Left cardiac atrium (tissue), 4 donors: ENCODE results near the gene CNTN5. TPM values are rescaled to one million over a fixed set of nuclear protein-coding genes. Genes with fewer than 3 reads are reported as not detected.

ENCODE experiments used
- ATAC-seq, 2 donors: fragments of 200-7000 bp; cut with Tn5 transposase; one replicate each; pipeline ENCODE4 v1.9.1; 2020; ENCODE audit warnings: mild to moderate bottlenecking in 2 of 2, moderate library complexity in 2 of 2
- DNase-seq: peaks from one replicate; pipeline ENCODE4 v3.0.0-alpha.2; 2020
- intact Hi-C, 2 donors: fragments of 100-400 bp; cut with DNase I; formaldehyde crosslinking; loops; one replicate each; pipeline versions ENCODE4 v1.14.1 to v1.15.1; 2022 to 2023
- total RNA-seq, 2 donors: library from RNA; stranded (reverse); fragmentation: NEBNext Ultra II Directional; extraction: Animal tissue kit (Norgen Biotek cat#: 25700); gene quantifications; one replicate each; pipeline ENCODE4 v1.2.1, GENCODE V29; 2021
- donor health status: DM: no; HTN: yes; CAD: no.
- donor health status: DM: no; HTN: yes; CAD: no; lungs with severe emphysema.
- donor health status: DM: yes; HTN: yes; CAD: no.
- donor health status: Dilated cardiomyopathy.

Gene CNTN5
- total RNA-seq, 2 donors from 2014 or later: 0.34 TPM; not detected in 1

GRCh38 chr11:99154277-99154676, 133.5 kb downstream of the CNTN5 start:
- no peak for ATAC-seq
- intact Hi-C loops: no loop called here
- no peak for DNase-seq

- DNase-seq: no peak
- ATAC-seq: no peak
- intact Hi-C loops: no loop called here
Measured at GRCh38 chr11:99160447-99160846, 139.7 kb downstream of the CNTN5 start.

GRCh38 chr11:99162819-99163218, 142.1 kb downstream of the CNTN5 start:
- ATAC-seq (no peak), DNase-seq (no peak)
- intact Hi-C loops: no loop called here

- intact Hi-C loops: no loop called here
- ATAC-seq (no peak), DNase-seq (no peak)
Measured at GRCh38 chr11:99170591-99170990, 149.8 kb downstream of the CNTN5 start.

GRCh38 chr11:99171330-99171729, 150.6 kb downstream of the CNTN5 start:
- no peak for ATAC-seq
- DNase-seq: no peak
- intact Hi-C loops: no loop called here

- DNase-seq: no peak
- intact Hi-C loops: no loop called here
- ATAC-seq: no peak
Measured at GRCh38 chr11:99176430-99176829, 155.7 kb downstream of the CNTN5 start.

- no peak for DNase-seq
- no peak for ATAC-seq
Measured at GRCh38 chr11:99177446-99177845, 156.7 kb downstream of the CNTN5 start.

GRCh38 chr11:99184146-99184545, 163.4 kb downstream of the CNTN5 start:
- ATAC-seq (no peak), DNase-seq (no peak)
- intact Hi-C loops: no loop called here

More at GRCh38 chr11:99177446-99177845, 156.7 kb downstream of the CNTN5 start:
- intact Hi-C loops: no loop called here

- DNase-seq (no peak), ATAC-seq (no peak)
- intact Hi-C loops: no loop called here
Measured at GRCh38 chr11:99188221-99188620, 167.5 kb downstream of the CNTN5 start.

GRCh38 chr11:99192716-99193115, 172.0 kb downstream of the CNTN5 start:
- DNase-seq: no peak
- no peak for ATAC-seq
- intact Hi-C loops: no loop called here

- intact Hi-C loops: no loop called here
- DNase-seq: no peak
- ATAC-seq: no peak
Measured at GRCh38 chr11:99197477-99197876, 176.7 kb downstream of the CNTN5 start.

GRCh38 chr11:99198215-99198614, 177.5 kb downstream of the CNTN5 start:
- intact Hi-C loops: no loop called here
- DNase-seq: no peak
- ATAC-seq: no peak

GRCh38 chr11:99199341-99199740, 178.6 kb downstream of the CNTN5 start:
- no peak for ATAC-seq
- DNase-seq: no peak
- intact Hi-C loops: no loop called here

GRCh38 chr11:99200720-99201119, 180.0 kb downstream of the CNTN5 start:
- DNase-seq: no peak
- intact Hi-C loops: no loop called here
- ATAC-seq: no peak

- ATAC-seq (no peak), DNase-seq (no peak)
- intact Hi-C loops: no loop called here
Measured at GRCh38 chr11:99208813-99209212, 188.1 kb downstream of the CNTN5 start.

GRCh38 chr11:99229544-99229943, 208.8 kb downstream of the CNTN5 start:
- no peak for ATAC-seq
- intact Hi-C loops: no loop called here

GRCh38 chr11:99234534-99234933, 213.8 kb downstream of the CNTN5 start:
- no peak for ATAC-seq
- intact Hi-C loops: no loop called here

More at GRCh38 chr11:99229544-99229943, 208.8 kb downstream of the CNTN5 start:
- DNase-seq: no peak

GRCh38 chr11:99238401-99238800, 217.7 kb downstream of the CNTN5 start:
- ATAC-seq (no peak), DNase-seq (no peak)
- intact Hi-C loops: no loop called here

More at GRCh38 chr11:99234534-99234933, 213.8 kb downstream of the CNTN5 start:
- no peak for DNase-seq

- no peak for DNase-seq
- ATAC-seq: no peak
- intact Hi-C loops: no loop called here
Measured at GRCh38 chr11:99240192-99241030, 219.7 kb downstream of the CNTN5 start.

GRCh38 chr11:99241066-99241465, 220.3 kb downstream of the CNTN5 start:
- intact Hi-C loops: no loop called here

GRCh38 chr11:99244613-99245012, 223.9 kb downstream of the CNTN5 start:
- intact Hi-C loops: no loop called here
- DNase-seq (no peak), ATAC-seq (no peak)

More at GRCh38 chr11:99241066-99241465, 220.3 kb downstream of the CNTN5 start:
- DNase-seq (no peak), ATAC-seq (no peak)
